ENCODE results near the gene FOXF2. TPM values are rescaled to one million over a fixed set of nuclear protein-coding genes. Genes with fewer than 3 reads are reported as not detected.

The FOXF2 gene
- total and polyA plus RNA-seq, 7 experiments from 2014 or later, result not detected

- H3K4me1 Mint-ChIP-seq, result peaks cover 14 to 51% (median 32%) of the 10 kb centered on the region in 7 donors
- DNase-seq (no peak), ATAC-seq (no peak)
- ChIA-PET CTCF (no interaction called here), POLR2A (no interaction called here)
- Histone ChIP-seq H3K9me3 (ENCODE audit: control insufficient read depth in 2 of 3, low read length in 3 of 3) (no peaks in the 10 kb centered on the region), H3K27me3 (ENCODE audit: control insufficient read depth in 2 of 2, insufficient read depth in 2 of 2, low read length in 2 of 2) (peaks cover 0 to 23% of the 10 kb centered on the region in 2 donors), H3K4me3 (ENCODE audit: low read length) (no peak overlapping the region), H3K36me3 (ENCODE audit: control insufficient read depth in 2 of 3, insufficient read depth in 3 of 3, low read length in 3 of 3) (no peaks in the 10 kb centered on the region), H3K27ac (ENCODE audit: low read depth, low read length) (no peak overlapping the region), H3K4me1 (ENCODE audit: control insufficient read depth in 2 of 2, insufficient read depth in 2 of 2, low read length in 2 of 2) (no peaks in the 10 kb centered on the region)
- intact Hi-C loops (cut with micrococcal nuclease), result no loop called here
- H3K27me3 Mint-ChIP-seq, result peaks cover 62 to 77% (median 69%) of the 10 kb centered on the region in 5 donors
- no peaks in the 10 kb centered on the region for H3K9me3 Mint-ChIP-seq
- peak overlapping the region in 1 of 9 donors; percentile 79 for H3K27ac Mint-ChIP-seq
- no peaks in the 10 kb centered on the region for H3K36me3 Mint-ChIP-seq
- H3K4me3 Mint-ChIP-seq, result peak overlapping the region; percentile 36 to 88 (median 73)
Observed at GRCh38 chr6:1388630-1389368, 577 bp upstream of the FOXF2 start.

DNA sequence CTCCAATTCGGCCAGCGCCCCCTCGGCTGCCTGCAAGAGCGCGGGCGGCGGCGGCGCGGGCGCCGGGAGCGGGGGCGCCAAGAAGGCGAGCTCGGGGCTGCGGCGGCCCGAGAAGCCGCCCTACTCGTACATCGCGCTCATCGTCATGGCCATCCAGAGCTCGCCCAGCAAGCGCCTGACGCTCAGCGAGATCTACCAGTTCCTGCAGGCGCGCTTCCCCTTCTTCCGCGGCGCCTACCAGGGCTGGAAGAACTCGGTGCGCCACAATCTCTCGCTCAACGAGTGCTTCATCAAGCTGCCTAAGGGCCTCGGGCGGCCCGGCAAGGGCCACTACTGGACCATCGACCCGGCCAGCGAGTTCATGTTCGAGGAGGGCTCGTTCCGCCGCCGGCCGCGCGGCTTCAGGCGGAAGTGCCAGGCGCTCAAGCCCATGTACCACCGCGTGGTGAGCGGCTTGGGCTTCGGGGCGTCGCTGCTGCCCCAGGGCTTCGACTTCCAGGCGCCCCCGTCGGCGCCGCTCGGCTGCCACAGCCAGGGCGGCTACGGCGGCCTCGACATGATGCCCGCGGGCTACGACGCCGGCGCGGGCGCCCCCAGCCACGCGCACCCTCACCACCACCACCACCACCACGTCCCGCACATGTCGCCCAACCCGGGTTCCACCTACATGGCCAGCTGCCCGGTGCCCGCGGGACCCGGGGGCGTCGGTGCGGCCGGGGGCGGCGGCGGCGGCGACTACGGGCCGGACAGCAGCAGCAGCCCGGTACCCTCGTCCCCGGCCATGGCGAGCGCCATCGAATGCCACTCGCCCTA, 963 bp downstream of the FOXF2 start:
- no peaks in the 10 kb centered on the region for H3K36me3 ChIP-seq (ENCODE audit: control insufficient read depth in 2 of 3, insufficient read depth in 3 of 3, low read length in 3 of 3)
- no peak overlapping the region for H3K4me3 ChIP-seq (ENCODE audit: low read length)
- intact Hi-C loops (cut with micrococcal nuclease), result loop anchor here in 1 of 2 donors (10.0 kb wide), 1 partner anchor 666 kb away; no protein-coding TSS in a partner anchor
- peaks cover 0 to 23% of the 10 kb centered on the region in 2 donors for H3K27me3 ChIP-seq (ENCODE audit: control insufficient read depth in 2 of 2, insufficient read depth in 2 of 2, low read length in 2 of 2)
- H3K4me1 ChIP-seq (ENCODE audit: control insufficient read depth in 2 of 2, insufficient read depth in 2 of 2, low read length in 2 of 2), result no peaks in the 10 kb centered on the region
- peaks cover 13 to 51% (median 27%) of the 10 kb centered on the region in 7 donors for H3K4me1 Mint-ChIP-seq
- H3K4me3 Mint-ChIP-seq, result peak overlapping the region; percentile 45 to 87 (median 75)
- DNase-seq, result peak in 1 of 9 donors; percentile 24
- peaks cover 68 to 81% (median 74%) of the 10 kb centered on the region in 5 donors for H3K27me3 Mint-ChIP-seq
- ChIA-PET POLR2A (no interaction called here), CTCF (no interaction called here)
- no peaks in the 10 kb centered on the region for H3K9me3 ChIP-seq (ENCODE audit: control insufficient read depth in 2 of 3, low read length in 3 of 3)
- peak overlapping the region in 1 of 9 donors; percentile 69 for H3K27ac Mint-ChIP-seq
- ATAC-seq, result peak; percentile 42
- no peaks in the 10 kb centered on the region for H3K36me3 Mint-ChIP-seq
- H3K9me3 Mint-ChIP-seq, result no peaks in the 10 kb centered on the region
- no peak overlapping the region for H3K27ac ChIP-seq (ENCODE audit: low read depth, low read length)

GRCh38 chr6:1390946-1391799, 1.8 kb downstream of the FOXF2 start:
- DNase-seq, result no peak
- Histone ChIP-seq H3K27ac (ENCODE audit: low read depth, low read length) (no peak overlapping the region), H3K4me3 (ENCODE audit: low read length) (no peak overlapping the region), H3K9me3 (ENCODE audit: control insufficient read depth in 2 of 3, low read length in 3 of 3) (no peaks in the 10 kb centered on the region), H3K36me3 (ENCODE audit: control insufficient read depth in 2 of 3, insufficient read depth in 3 of 3, low read length in 3 of 3) (no peaks in the 10 kb centered on the region), H3K27me3 (ENCODE audit: control insufficient read depth in 2 of 2, insufficient read depth in 2 of 2, low read length in 2 of 2) (peaks cover 0 to 29% of the 10 kb centered on the region in 2 donors), H3K4me1 (ENCODE audit: control insufficient read depth in 2 of 2, insufficient read depth in 2 of 2, low read length in 2 of 2) (no peaks in the 10 kb centered on the region)
- CTCF ChIA-PET, result no interaction called here
- H3K4me1 Mint-ChIP-seq, result peaks cover 11 to 42% (median 23%) of the 10 kb centered on the region in 7 donors
- no peaks in the 10 kb centered on the region for H3K9me3 Mint-ChIP-seq
- H3K4me3 Mint-ChIP-seq, result peak overlapping the region; percentile 12 to 84 (median 53)
- peaks cover 67 to 81% (median 74%) of the 10 kb centered on the region in 5 donors for H3K27me3 Mint-ChIP-seq
- no peaks in the 10 kb centered on the region for H3K36me3 Mint-ChIP-seq
- H3K27ac Mint-ChIP-seq, result peak overlapping the region in 1 of 9 donors; percentile 10
- POLR2A ChIA-PET, result no interaction called here
- intact Hi-C loops (cut with micrococcal nuclease), result loop anchor here in 1 of 2 donors (10.0 kb wide), 1 partner anchor 666 kb away; no protein-coding TSS in a partner anchor
- ATAC-seq, result peak; percentile 23

DNA sequence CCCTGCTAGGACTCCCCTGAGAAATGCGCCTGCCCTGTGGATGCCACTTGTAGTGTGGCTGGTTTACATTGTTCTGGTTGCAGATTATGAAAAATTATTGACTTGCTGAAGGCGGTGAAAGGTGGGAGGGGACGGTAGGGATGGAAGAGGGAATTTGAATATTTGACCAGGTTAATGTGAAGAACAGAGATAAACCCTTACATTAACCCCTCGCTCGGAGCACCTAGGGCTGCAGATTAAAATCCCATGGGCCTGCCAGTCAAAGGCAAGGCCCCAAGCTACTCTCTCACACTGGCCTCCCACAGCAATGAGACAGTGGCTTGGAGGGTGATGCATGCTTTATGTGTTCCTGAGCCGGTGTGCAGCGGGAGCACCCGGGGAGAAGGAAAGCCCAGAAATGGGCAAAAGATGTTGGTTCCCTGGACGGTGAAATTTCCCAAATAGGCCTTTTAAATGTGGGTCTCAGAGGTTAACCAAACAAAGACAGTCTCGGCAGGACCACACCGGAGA, 2.5 kb downstream of the FOXF2 start:
- ChIA-PET CTCF (no interaction called here), POLR2A (no interaction called here)
- DNase-seq (no peak), ATAC-seq (no peak)
- no peak overlapping the region for H3K4me3 ChIP-seq (ENCODE audit: low read length)
- H3K27me3 Mint-ChIP-seq, result peaks cover 67 to 81% (median 75%) of the 10 kb centered on the region in 5 donors
- no peaks in the 10 kb centered on the region for H3K9me3 Mint-ChIP-seq
- peak overlapping the region in 7 of 10 donors; percentile 7 to 84 (median 44) for H3K4me3 Mint-ChIP-seq
- H3K36me3 Mint-ChIP-seq, result peaks cover 0 to 2% (median 0%) of the 10 kb centered on the region in 5 donors
- H3K9me3 ChIP-seq (ENCODE audit: control insufficient read depth in 2 of 3, low read length in 3 of 3), result no peaks in the 10 kb centered on the region
- no peaks in the 10 kb centered on the region for H3K36me3 ChIP-seq (ENCODE audit: control insufficient read depth in 2 of 3, insufficient read depth in 3 of 3, low read length in 3 of 3)
- no peak overlapping the region for H3K27ac ChIP-seq (ENCODE audit: low read depth, low read length)
- H3K27ac Mint-ChIP-seq, result peak overlapping the region in 1 of 9 donors; percentile 7
- intact Hi-C loops (cut with micrococcal nuclease), result loop anchor here in 1 of 2 donors (2.0 to 10.0 kb wide), 2 partner anchors 77 to 667 kb away; no protein-coding TSS in a partner anchor
- peaks cover 13 to 47% (median 25%) of the 10 kb centered on the region in 7 donors for H3K4me1 Mint-ChIP-seq
- no peaks in the 10 kb centered on the region for H3K4me1 ChIP-seq (ENCODE audit: control insufficient read depth in 2 of 2, insufficient read depth in 2 of 2, low read length in 2 of 2)
- H3K27me3 ChIP-seq (ENCODE audit: control insufficient read depth in 2 of 2, insufficient read depth in 2 of 2, low read length in 2 of 2), result peaks cover 0 to 27% of the 10 kb centered on the region in 2 donors

DNA sequence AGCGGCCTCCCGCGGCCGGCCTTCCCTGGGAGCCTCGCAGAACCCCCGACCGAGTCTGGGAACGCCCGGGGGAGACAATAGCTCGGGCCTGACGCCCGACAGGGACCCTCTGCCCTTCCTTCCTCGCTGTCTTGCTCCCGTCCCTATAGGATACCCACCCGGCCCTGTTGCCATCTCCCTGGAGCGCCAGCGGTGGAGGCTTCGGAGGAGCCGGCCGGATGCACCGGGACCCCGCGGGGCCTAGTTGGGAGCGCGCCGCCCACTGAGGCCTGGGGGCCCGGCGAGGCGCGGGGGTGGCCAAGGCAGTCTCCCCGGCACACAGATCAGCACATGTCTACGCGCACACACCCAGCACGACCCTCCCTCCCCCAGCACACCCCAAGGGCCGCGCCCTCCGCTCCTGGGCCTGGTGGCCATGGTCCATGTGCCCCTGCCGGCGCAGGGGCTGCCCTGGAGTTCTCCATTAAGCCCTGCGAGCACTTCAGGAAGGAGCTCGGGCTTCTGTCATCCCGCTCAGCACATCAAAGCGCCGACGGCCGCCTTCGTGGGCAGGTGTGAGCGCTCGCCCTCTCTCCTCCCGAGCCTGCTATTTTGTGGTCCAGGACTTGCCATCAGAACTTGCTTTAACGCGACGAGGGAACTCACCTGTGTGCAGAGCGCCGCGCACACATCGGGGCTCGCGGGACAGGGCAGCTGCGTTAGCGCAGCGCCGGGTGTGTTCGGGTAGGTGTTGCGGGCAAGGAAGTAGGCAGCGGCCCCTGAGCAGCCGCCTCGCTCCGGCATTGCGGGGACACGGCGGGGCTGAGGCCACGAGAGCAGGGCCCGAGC, 3.7 kb downstream of the FOXF2 start:
- intact Hi-C loops (cut with micrococcal nuclease), result loop anchor here in 1 of 2 donors (2.0 to 10.0 kb wide), 2 partner anchors 78 to 668 kb away; no protein-coding TSS in a partner anchor
- H3K4me1 ChIP-seq (ENCODE audit: control insufficient read depth in 2 of 2, insufficient read depth in 2 of 2, low read length in 2 of 2), result no peaks in the 10 kb centered on the region
- no peak overlapping the region for H3K27ac Mint-ChIP-seq
- no peak overlapping the region for H3K4me3 ChIP-seq (ENCODE audit: low read length)
- peaks cover 0 to 23% of the 10 kb centered on the region in 2 donors for H3K27me3 ChIP-seq (ENCODE audit: control insufficient read depth in 2 of 2, insufficient read depth in 2 of 2, low read length in 2 of 2)
- peaks cover 69 to 79% (median 77%) of the 10 kb centered on the region in 5 donors for H3K27me3 Mint-ChIP-seq
- peaks cover 0 to 1% (median 0%) of the 10 kb centered on the region in 11 donors for H3K9me3 Mint-ChIP-seq
- ATAC-seq (no peak), DNase-seq (no peak)
- peaks cover 12 to 41% (median 26%) of the 10 kb centered on the region in 7 donors for H3K4me1 Mint-ChIP-seq
- H3K4me3 Mint-ChIP-seq, result peak overlapping the region in 4 of 10 donors; percentile 16 to 44 (median 28)
- POLR2A ChIA-PET, result no interaction called here
- no peaks in the 10 kb centered on the region for H3K36me3 ChIP-seq (ENCODE audit: control insufficient read depth in 2 of 3, insufficient read depth in 3 of 3, low read length in 3 of 3)
- no peaks in the 10 kb centered on the region for H3K9me3 ChIP-seq (ENCODE audit: control insufficient read depth in 2 of 3, low read length in 3 of 3)
- H3K27ac ChIP-seq (ENCODE audit: low read depth, low read length), result no peak overlapping the region
- peaks cover 0 to 3% (median 0%) of the 10 kb centered on the region in 5 donors for H3K36me3 Mint-ChIP-seq
- CTCF ChIA-PET, result no interaction called here

Measured in naive thymus-derived CD4-positive, alpha-beta T cell (primary cell).